Liver (tissue), 2 donors: Measurements from ENCODE around the gene PCBP2.
"Not testable (repeated sequence)": the region's sequence is repeated elsewhere in the genome, so short reads cannot be mapped to it uniquely, and the experiment has no call there.

Experiments used
- ATF3 ChIP-seq: IDR thresholded peaks from 2 replicates; pipeline ENCODE4 v1.6.1; 2016; ENCODE audit warnings: antibody characterized with exemption
- YY1 ChIP-seq: IDR thresholded peaks from 2 replicates; pipeline ENCODE4 v1.6.1; 2016; ENCODE audit warnings: antibody characterized with exemption, mild to moderate bottlenecking
- donor health status: healthy.

- TF ChIP-seq YY1, ATF3: not testable (repeated sequence)
These were observed 34.5 kb upstream of the PCBP2 start for GRCh38 chr12:53417291-53417816.
